IPS-NIHi7 (cell line): Measurements from ENCODE around the gene MS4A2.
"Not testable (repeated sequence)": the region's sequence is repeated elsewhere in the genome, so short reads cannot be mapped to it uniquely, and the experiment has no call there.

Experiments used
- DNase-seq: peaks from one replicate; pipeline ENCODE4 v3.0.0; 2012; ENCODE audit warnings: mixed read lengths; ENCODE audit errors: extremely low spot score

Gene MS4A2

DNA sequence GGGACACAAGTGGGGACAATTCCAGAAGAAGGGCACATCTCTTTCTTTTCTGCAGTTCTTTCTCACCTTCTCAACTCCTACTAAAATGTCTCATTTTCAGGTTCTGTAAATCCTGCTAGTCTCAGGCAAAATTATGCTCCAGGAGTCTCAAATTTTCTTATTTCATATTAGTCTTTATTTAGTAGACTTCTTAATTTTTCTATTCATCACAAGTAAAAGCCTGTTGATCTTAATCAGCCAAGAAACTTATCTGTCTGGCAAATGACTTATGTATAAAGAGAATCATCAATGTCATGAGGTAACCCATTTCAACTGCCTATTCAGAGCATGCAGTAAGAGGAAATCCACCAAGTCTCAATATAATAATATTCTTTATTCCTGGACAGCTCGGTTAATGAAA, at the start of gene MS4A2:
MS4A2 (plus strand) TSS at position 301 of the 400 bp plus-strand sequence. CDS start 102 bp downstream, outside the sequence.
- no peak for DNase-seq

- no peak for DNase-seq
Measured at GRCh38 chr11:60040109-60040508, 48.4 kb upstream of the MS4A2 start, which contains the start of gene OOSP2. OOSP2 (plus strand) TSS chr11:60040409; CDS start chr11:60040460, 51 bp downstream.

GRCh38 chr11:60050422-60050821, 38.0 kb upstream of the MS4A2 start:
- DNase-seq = not testable (repeated sequence)

DNA sequence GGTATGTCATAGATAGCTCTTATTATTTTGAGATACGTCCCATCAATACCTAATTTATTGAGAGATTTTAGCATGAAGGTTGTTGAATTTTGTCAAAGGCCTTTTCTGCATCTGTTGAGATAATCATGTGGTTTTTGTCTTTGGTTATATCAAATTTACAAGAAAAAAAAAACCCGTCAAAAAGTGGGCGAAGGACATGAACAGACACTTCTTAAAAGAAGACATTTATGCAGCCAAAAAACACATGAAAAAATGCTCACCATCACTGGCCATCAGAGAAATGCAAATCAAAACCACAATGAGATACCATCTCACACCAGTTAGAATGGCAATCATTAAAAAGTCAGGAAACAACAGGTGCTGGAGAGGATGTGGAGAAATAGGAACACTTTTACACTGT, 37.6 kb upstream of the MS4A2 start:
- not testable (repeated sequence) for DNase-seq

DNA sequence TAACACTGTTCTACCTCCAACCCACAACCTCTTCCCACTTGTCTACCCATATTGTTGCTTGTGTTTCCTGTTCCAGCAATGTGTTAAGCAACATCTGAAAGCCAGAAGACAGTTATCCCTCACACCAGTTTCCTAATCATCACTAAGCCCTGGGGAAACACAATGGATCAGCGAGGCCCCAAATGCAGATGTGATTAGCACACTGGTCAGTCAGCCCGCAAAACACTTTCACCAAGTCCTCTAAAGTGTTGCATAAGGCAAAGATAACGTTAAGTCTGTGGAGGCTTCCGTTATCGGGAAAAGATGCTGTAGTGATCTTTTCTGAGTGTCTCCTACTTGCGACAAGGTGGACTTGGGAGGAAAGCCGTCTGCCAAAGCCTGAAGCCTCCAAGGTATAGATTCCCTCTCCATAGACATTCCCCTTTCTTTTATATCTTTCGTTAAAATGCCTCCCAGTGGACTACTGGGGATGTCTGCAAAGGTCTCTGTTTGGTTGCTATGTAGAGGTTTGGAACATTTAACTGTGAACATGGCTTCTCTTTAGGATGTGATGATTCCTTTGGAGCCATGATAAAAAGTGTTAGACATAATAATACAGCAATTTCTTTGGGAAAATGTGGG, 32.0 kb upstream of the MS4A2 start, which contains the start of gene MS4A3:
MS4A3 (plus strand) TSS at position 317 of the 621 bp plus-strand sequence. CDS start 4,496 bp downstream, outside the sequence.
- no peak for DNase-seq

GRCh38 chr11:60059052-60059451, 29.4 kb upstream of the MS4A2 start:
- DNase-seq = no peak

DNA sequence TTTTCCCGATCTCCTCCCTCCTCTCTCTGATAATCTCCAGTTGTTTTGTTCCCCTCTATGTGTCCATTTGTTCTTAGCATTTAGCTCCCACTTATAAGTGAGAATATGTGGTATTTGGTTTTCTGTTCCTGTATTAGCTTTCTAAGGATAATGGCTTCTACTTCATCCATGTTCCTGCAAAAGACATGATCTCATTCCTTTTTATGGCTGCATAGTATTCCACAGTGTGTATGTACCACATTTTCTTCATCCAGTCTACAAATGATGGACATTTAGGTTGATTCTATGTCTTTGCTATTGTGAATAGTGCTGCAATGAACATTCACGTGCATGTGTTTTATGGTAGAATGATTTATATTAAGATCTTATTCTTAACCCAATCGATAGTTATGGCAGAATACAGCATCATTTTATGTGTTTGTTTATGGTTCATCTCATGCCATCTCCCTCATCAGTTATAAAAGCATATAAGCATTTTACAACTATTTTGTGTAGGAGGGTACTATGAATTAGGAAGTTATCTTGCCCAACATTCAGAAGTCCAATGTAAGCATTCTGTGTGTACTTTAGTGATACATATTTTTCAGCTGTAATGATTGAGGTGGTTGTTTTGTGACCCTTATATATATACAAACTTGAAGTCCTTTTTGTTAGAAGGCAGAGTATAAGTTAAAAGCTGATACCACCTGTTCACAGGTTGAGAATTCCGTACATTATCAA, 28.8 kb upstream of the MS4A2 start:
- DNase-seq = no peak

DNA sequence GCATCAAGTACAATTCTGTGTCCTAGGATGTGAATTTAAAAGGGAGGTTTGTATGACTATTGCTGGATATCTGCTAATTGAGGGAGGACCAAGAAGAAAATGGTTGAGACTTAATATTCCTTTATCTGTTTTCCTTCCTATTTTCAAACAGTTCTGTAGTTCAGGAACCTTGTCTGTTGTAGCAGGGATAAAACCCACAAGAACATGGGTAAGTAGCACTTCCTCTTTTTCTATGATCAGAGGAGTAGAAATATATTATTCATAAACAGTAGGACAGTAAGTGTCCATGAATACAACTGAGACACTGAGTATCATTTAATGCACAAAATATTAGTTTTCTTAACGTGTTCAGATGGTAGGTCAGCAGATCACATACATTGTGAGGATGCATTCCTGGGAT, 24.4 kb upstream of the MS4A2 start:
- no peak for DNase-seq

DNA sequence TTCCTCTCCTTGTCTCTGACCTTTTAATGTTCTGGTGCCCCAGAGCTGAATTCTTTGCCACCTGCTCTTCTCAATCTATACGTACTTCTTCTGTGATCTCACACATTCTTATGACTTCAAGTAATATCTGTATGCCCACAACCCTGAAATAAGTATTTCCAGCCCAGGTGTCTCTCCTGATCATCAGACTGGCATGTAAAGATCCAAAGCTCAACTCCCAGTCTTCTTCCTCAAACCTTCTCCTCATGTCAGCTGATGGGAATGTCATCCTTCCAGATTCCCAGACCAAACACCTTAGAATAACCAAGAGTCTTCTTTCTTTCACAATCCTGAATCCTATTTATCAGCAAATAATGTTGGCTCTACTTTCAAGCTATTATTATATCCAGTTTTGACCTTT, 22.7 kb upstream of the MS4A2 start:
- no peak for DNase-seq

- DNase-seq = no peak
Measured at GRCh38 chr11:60069450-60069849, 19.0 kb upstream of the MS4A2 start.

DNA sequence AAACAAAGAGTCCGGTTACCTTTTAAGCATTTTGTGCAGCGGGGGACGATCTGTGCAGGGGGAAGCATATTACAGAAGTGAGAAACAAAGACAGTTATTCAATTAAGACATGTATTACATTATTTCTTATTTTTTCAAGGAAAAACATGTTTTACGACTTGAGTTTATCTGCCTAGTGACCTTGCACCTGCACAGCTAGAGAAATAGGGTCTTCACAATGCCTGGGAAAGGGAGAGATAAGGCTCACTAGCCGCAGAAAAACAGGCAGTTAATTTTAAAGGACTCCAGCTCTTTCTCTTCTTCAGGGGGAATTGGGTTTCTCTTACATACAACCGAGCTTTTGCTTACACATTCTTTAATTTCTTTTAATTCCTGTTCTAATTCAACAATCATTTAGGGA, 16.8 kb upstream of the MS4A2 start:
- DNase-seq = not testable (repeated sequence)

GRCh38 chr11:60077216-60077817, 11.1 kb upstream of the MS4A2 start:
- no peak for DNase-seq

DNA sequence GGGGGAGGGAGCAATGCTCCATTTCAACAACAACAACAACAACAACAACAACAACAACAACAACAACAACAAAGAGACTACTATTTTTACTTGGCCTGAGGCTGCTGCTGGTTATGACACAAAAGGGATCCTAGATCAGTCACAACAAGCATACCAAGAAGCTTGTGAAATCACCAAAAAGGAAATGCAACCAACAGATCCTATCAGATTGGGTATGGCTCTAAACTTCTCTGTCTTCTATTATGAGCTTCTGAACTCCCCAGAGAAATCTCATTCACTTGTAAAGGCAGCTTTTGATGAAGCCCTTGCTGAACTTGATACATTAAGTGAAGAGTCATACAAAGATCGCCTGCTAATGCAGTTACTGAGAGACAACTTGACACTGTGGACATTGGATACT, 10.5 kb upstream of the MS4A2 start:
- no peak for DNase-seq

GRCh38 chr11:60078745-60079144, 9.7 kb upstream of the MS4A2 start:
- DNase-seq = no peak

- no peak for DNase-seq
Measured at GRCh38 chr11:60080535-60080934, 7.9 kb upstream of the MS4A2 start.

- DNase-seq = no peak
Measured at GRCh38 chr11:60084631-60085273, 3.7 kb upstream of the MS4A2 start.

GRCh38 chr11:60085909-60086308, 2.6 kb upstream of the MS4A2 start:
- no peak for DNase-seq

DNA sequence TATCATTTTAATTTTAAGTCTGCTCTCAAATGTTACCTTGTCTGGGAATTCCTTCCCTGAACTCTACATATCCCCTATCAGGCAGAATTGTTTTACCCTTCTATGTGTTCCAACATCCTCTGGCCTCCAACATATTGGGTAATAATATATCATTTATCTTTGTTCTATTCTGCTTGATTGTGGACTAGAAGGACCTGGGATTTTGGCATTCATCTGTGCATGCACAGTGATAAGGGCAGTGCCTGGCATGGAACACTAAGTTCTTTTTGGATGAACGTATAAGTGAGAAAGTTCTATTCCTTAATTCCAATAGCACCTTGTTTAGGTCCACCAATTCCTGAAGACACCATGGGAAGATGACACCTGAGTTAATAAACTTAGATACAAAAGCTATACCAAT, 1.2 kb upstream of the MS4A2 start:
- no peak for DNase-seq

DNA sequence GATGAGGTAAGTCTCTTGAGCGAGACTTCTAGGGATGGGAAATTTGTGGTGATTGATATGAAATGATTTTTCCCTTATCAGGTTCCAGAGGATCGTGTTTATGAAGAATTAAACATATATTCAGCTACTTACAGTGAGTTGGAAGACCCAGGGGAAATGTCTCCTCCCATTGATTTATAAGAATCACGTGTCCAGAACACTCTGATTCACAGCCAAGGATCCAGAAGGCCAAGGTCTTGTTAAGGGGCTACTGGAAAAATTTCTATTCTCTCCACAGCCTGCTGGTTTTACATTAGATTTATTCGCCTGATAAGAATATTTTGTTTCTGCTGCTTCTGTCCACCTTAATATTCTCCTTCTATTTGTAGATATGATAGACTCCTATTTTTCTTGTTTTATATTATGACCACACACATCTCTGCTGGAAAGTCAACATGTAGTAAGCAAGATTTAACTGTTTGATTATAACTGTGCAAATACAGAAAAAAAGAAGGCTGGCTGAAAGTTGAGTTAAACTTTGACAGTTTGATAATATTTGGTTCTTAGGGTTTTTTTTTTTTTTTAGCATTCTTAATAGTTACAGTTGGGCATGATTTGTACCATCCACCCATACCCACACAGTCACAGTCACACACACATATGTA, 7.1 kb downstream of the MS4A2 start:
- no peak for DNase-seq

DNA sequence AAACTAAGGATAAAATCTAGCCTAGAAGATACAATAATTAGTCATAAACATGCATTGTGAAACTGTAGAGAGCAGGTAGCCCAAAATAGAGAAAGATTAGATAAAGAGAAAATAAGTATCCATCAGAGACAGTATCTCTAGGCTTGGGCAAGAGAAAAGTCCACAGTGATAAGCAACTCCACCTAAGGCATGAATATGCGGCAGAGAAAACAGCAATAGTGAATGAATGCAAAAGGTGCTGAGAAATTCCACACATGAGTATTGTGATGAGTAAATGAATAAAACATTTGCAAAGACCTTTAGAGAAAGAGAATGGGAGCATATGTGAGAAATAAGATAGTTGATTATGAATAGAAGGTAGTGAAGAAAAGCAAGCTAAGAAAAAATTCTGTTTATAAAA, 8.7 kb downstream of the MS4A2 start:
- DNase-seq = no peak

GRCh38 chr11:60098508-60098907, 10.0 kb downstream of the MS4A2 start:
- no peak for DNase-seq

GRCh38 chr11:60100516-60100915, 12.1 kb downstream of the MS4A2 start:
- no peak for DNase-seq
